GM21825 (cell line): ENCODE data around the gene GTSE1.

ENCODE experiments used
- ATAC-seq: cut with Tn5 transposase; IDR thresholded peaks from one replicate; pipeline ENCODE4 v1.9.1; 2021; ENCODE audit warnings: mild to moderate bottlenecking, moderate library complexity; ENCODE audit not compliant: unreplicated experiment

Gene GTSE1

DNA sequence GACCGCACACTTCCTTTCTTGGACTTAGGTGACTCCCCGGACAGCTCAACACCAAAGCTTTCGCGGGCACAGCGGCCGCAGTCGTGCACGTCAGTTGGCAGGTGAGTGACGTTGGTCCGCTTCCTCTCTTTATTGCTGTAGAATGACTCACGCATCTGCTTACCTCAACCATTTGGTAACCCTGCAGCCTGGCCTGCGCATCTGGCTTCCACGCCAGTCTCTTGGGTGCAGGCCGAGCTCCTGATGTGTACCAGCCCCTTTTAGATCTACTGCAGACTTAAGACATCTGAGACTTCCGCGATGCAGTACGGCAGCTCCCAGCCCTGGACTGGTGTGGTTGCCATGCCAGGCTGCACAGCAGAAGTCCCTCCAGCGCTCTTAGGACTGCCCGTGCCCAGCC, 26.5 kb downstream of the GTSE1 start:
- ATAC-seq: no peak

GRCh38 chr22:46326066-46326680, 29.5 kb downstream of the GTSE1 start:
- no peak for ATAC-seq

GRCh38 chr22:46327691-46328465, 31.2 kb downstream of the GTSE1 start:
- no peak for ATAC-seq

- no peak for ATAC-seq
These were observed 32.1 kb downstream of the GTSE1 start for GRCh38 chr22:46328797-46329196.

DNA sequence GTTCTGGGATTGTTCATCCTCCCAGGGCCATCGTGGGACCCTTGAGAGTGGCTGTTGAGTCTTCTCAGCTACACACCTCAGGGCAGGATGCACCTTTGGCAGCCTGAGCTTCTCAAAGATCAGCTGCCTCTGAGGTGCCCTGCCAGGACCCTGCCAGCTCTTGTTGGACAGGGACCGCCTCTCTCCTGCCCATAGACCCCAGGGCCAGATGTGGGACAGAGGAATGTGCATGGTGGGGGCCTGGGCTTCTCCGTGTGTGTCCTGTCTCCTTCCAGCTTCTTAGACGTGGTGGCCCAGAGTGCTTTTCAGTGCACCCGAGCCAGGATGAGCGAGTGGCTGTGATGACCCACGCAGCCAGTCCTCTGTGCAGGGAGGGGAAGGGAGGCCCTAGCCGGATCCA, 32.9 kb downstream of the GTSE1 start:
- ATAC-seq: no peak

GRCh38 chr22:46330426-46330825, 33.8 kb downstream of the GTSE1 start:
- no peak for ATAC-seq

DNA sequence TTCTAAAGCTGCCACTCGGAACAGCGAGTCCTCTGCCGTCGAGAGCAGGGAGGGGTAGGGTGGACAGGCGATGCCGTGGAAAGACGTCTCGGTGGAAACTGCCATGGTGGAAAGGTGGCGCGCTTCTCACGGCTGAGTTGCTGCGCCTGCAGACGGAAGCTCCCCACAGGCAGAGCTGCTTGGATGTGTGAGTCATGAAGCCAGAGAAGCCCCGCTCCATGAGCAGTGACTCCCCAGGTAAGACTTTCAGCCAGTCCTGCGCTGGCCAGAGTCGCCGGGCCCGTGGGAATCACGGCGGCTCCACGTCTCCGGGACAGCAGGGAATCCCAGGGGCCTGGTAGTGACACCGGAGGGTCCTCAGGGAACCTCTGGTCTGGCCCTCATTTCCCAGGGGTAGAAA, 34.8 kb downstream of the GTSE1 start:
- no peak for ATAC-seq

DNA sequence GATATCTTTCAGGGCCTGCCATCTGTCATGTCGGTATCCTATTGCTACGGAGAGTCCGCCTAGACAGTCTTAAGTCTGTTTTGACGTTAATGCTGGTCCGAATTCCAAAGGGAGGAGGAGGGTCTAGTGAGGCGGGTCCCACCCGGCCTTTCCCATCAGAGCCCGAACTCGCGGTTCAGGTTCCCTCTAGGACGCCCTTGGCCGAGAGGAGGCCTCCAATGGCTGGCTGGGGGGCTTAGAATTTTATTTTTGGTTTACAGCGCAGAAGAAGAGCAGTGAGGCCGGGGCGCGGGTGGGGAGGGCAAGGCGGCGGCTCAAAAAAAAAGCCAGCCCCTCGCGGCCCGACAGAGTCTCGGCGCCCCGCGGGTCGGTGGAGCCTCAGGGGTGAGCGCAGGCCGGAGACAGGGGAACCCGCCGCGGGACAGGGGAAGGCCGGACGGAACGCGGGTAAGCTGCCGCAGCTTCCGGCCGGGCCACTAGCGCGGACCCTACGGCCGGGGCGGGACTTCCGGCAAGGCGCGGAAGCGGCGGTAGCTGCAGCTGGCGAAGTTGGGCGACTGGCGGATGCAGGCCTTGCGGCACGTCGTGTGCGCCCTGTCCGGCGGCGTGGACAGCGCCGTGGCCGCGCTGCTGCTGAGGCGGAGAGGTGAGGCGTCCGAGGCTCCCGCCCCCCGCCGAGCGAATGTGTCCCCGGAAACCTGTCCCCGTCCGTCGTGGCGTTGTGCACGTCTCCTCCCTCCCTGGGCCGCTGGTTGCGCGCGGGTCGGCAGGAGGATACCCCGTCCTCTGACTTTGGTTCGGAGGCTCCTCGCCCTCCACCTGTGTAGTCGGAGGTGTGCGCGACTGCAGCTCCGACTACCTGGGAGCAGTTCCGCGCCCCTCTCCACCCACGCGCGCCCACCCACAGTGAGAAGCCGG, 38.8 kb downstream of the GTSE1 start, which contains the start of gene TRMU:
Gene TRMU, plus strand, starts transcription at position 514 of the 918 bp plus-strand sequence. Its CDS starts 51 bp downstream, at position 565.
- ATAC-seq: peak; percentile 78

DNA sequence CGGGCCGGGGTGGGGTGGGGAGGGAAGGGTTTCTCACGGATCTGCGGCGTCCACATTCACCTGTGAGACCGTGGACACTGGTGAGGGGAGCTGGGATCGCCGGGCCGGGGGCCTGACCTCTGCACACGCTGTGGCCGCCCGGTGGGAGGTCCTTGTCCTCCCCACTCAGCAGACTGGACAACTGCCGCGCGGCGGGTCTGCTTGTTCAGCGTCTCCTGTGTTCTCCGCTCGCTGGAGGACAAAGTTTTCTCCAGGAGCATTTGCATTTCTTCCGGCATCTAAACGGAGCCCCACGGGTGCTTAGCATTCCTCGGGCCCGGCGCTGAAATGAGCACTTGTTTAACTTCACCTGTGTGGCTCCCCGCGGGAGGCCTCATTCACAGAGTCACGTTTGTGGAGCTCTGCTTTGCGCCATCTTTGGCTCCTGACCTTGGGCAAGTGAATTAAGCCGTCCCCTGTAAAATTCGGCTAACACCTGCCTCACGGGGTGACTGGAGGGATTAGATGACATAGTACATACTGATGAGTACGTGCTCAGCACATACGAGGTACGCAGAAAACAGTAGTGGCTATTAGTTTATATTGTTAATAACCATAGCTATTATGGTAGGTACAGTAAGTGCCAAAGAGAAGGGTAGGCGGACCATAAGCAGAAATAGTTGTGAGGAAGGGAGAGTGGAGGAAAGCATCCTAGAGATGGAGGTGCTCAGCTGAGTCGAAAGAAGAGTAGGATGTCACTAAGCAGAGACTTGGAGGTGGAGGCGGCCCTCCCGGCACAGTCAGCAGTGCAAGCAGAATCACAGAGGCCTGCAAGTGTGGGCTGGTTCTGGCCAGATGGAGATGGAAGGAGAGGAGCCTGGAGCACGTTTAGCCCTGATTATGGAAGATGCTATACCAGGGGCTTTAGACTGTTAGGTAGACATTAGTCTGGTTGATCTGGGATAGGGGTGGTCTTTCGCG, 39.7 kb downstream of the GTSE1 start:
- ATAC-seq: no peak

DNA sequence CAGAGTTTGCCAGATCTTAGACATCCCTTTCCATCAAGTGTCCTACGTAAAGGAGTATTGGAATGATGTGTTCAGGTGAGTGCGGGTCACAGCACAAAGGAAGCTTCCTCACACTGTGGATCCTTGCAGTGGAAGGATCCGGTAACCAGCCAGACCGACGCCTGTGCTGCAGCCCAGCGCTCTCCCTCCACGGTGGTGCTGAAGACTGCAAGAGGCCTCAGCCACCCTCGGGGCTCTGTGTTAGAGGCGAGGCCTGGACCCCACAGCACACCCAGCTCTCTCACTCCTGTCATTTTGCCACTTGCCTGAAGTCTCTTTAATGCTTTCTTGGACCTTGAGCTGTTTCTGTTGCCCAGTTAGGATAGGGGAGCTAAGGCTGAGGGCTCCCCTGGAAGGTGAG, 41.2 kb downstream of the GTSE1 start:
- ATAC-seq: no peak

DNA sequence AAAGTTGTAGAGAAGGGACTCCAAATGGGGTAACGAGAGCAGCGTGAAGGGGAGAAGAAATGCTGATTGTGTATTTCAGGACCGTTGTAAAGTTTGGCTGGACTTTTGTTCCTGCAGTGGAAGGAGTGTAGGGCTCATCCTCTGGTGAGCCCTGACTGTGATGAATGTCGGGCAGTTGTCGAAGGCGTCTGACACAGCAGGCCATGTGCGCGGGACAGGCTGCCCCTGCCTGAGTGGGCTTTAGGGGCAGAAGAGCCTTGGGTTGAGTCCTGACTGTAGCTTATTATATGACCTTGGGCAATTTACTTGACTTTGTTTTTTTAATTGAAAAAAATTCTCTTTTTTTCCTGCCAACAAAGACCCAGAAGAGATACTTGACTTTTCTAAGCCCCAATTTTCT, 42.0 kb downstream of the GTSE1 start:
- ATAC-seq: no peak

DNA sequence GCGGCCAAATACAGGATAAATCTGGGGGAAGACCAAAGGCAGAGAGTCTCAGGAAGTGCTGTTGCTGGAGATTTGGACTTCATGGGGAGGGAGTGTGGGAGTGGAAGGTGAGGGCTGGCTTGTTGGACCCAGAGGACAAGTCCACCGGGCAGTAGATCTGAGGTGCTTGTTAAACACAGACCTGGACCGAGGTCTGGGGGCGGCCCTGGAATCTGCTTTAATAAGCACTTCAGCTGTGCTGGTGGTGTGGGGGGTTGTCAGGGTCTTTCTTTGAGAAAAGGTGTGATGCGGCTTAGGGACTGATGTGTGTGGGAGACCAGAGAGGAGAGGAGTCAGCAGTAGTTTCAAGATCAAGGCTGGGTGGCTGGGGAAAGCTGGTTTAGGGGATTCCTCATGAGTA, 43.3 kb downstream of the GTSE1 start:
- no peak for ATAC-seq

GRCh38 chr22:46340676-46341075, 44.0 kb downstream of the GTSE1 start:
- no peak for ATAC-seq

DNA sequence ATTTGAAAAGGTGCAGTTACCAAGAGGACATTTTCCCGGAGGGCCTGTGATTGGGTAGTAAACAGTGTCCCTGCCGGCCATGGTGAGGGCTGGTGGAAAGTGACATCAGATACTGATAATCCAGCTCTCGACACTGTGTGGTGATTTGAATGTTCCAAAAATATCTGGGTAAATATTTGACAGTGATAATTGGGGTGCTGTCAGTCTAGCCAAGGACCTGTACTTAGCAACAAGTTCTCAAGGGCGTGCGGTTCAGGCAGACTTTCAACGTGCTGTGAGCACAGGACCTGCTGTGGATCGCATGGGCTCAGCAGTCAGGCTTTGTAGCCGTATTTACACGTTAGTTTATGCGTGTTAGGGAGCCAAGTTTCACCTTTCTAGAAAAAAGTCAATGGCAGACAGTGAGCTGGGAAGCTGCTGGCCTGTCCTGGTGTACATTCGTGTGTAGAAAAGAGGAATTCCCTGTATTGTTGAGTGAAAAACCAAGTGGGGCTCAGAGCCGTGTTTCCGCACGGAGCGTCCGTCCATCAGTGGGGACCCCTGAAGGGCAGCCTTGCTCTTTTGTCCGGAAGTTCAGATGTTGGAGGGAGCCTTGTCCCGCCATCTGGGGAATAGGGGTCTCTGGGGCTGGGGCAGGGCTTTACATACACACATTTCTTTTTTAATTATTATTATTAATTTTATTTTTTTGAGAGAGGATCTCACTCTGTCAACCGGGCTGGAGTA, 50.2 kb downstream of the GTSE1 start:
- no peak for ATAC-seq

DNA sequence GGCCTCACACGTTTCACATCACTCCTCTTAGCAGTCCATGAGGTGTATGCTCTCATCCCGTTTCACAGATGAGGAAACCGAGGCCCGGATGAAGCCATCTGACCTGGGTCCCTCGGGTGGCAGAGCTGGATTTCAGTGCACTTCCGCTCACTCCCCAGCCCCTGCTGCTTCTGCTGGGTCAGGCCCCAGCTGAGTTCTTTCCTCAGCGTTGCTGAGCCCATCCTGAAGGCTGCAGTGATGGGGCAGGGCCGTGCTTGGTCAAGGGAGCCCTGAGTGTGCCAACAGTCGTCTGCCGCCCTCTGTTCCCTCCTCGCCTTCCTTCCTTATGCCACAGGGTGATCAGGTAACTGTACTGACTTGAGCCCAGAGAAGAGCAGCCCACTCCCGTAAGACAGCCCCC, 51.0 kb downstream of the GTSE1 start:
- no peak for ATAC-seq

- no peak for ATAC-seq
These were observed 51.5 kb downstream of the GTSE1 start for GRCh38 chr22:46348099-46348695.

DNA sequence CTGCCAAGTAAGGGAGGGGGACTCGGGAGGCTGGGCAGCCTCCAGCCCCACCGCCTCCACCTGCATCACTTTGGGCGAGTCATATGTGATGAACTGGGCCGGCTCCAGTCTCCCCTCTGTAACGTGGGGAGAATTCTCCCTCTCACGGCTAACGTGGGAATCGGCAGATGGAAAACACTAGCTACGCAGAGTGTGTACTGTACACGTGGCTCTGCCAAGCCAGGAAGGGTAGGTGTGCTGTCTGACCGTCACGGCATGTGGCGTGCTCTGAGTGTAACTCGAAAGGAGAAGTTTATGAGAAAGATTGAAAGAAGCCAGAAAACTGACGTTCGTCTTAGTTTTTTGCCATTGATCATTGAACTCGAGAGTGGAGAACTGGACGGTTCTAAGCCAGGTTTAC, 52.6 kb downstream of the GTSE1 start:
- ATAC-seq: no peak

- no peak for ATAC-seq
These were observed 53.0 kb downstream of the GTSE1 start for GRCh38 chr22:46349681-46350080.

DNA sequence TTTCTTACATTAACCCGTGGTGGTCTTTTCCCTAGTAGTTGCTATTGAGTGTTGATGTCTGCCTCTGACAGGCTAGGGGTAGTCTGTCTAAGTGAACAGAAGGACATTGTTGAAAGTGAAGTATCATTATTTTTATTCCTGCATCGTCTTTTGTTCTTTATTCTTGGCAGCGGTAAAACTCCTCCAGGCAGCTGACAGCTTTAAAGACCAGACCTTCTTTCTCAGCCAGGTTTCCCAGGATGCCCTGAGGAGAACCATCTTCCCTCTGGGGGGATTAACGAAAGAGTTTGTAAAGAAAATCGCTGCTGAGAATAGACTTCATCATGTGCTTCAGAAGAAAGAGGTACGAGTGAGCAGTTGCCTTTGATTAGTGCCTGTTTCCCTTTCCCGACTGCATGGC, 53.5 kb downstream of the GTSE1 start:
- no peak for ATAC-seq
